PC-3 (cell line): ENCODE measurements around the gene RNF212B. TPM values are rescaled to one million over a fixed set of nuclear protein-coding genes. Genes with fewer than 3 reads are reported as not detected.

Source experiments
- ATAC-seq: fragments of 200-7000 bp; cut with Tn5 transposase; 2 replicates; pipeline ENCODE4 v1.9.1; 2020; ENCODE audit warnings: mild to moderate bottlenecking, moderate library complexity
- BruUV-seq: library from RNA; stranded (reverse); fragments of 400-500 nt; replicated peaks from 2 replicates; lab custom pipeline; 2021; lab: Mats Ljungman, UMichigan
- CTCF ChIA-PET: fragments of 300-600 bp; sonication (Branson Sonifier 250); formaldehyde crosslinking; loops from one replicate; lab custom pipeline; 2022; ENCODE audit warnings: antibody characterized with exemption; lab: Charles Lee
- POLR2A ChIA-PET: fragments of 300-600 bp; sonication (Branson Sonifier 250); formaldehyde crosslinking; loops from one replicate; lab custom pipeline; 2022; ENCODE audit warnings: antibody characterized with exemption; ENCODE audit not compliant: unreplicated experiment; lab: Charles Lee
- DNase-seq: peaks from one replicate; pipeline ENCODE4 v3.0.0-alpha.2; 2015
- H2AFZ ChIP-seq: fragments of 300-600 bp; sonication (generic); 2 replicates; pipeline ENCODE4 v1.6.0; 2016; ENCODE audit warnings: antibody characterized with exemption, low read length
- H3F3A ChIP-seq: fragments of 300-600 bp; sonication (generic); one replicate; pipeline ENCODE4 v1.6.0; 2017; ENCODE audit warnings: antibody characterized with exemption, low read length, control low read depth, mild to moderate bottlenecking; ENCODE audit not compliant: unreplicated experiment
- H3K27ac ChIP-seq: fragments of 300-600 bp; sonication (generic); 2 replicates; pipeline ENCODE4 v1.5.1; 2016; ENCODE audit warnings: mild to moderate bottlenecking, low read length
- H3K27me3 ChIP-seq: fragments of 300-600 bp; sonication (generic); 2 replicates; pipeline ENCODE4 v1.6.1; 2016; ENCODE audit warnings: low read length, mixed read lengths
- H3K36me3 ChIP-seq: fragments of 300-600 bp; sonication (generic); 2 replicates; pipeline ENCODE4 v1.6.1; 2016; ENCODE audit warnings: low read depth, mixed run types, low read length, mixed read lengths
- H3K4me1 ChIP-seq: fragments of 300-600 bp; sonication (generic); 2 replicates; pipeline ENCODE4 v1.5.1; 2016; ENCODE audit warnings: low read length; ENCODE audit not compliant: insufficient read depth
- H3K4me2 ChIP-seq: fragments of 300-600 bp; sonication (generic); 2 replicates; pipeline ENCODE4 v1.6.0; 2016; ENCODE audit warnings: low read length
- H3K4me3 ChIP-seq: fragments of 300-600 bp; sonication (generic); 2 replicates; pipeline ENCODE4 v1.5.1; 2016; ENCODE audit warnings: mild to moderate bottlenecking, low read length, mixed read lengths
- H3K79me2 ChIP-seq: fragments of 300-600 bp; sonication (generic); 2 replicates; pipeline ENCODE4 v1.6.1; 2017; ENCODE audit warnings: low read length, mixed read lengths
- H3K9ac ChIP-seq: fragments of 300-600 bp; sonication (generic); 2 replicates; pipeline ENCODE4 v1.6.0; 2016; ENCODE audit warnings: mild to moderate bottlenecking, low read length
- H3K9me2 ChIP-seq: fragments of 300-600 bp; sonication (generic); replicated peaks from 2 replicates; pipeline ENCODE4 v1.6.1; 2016; ENCODE audit warnings: mixed run types, low read length, mixed read lengths
- H3K9me3 ChIP-seq: fragments of 300-600 bp; sonication (generic); 2 replicates; pipeline ENCODE4 v1.6.1; 2016; ENCODE audit warnings: low read length, mixed read lengths
- H4K20me1 ChIP-seq: fragments of 300-600 bp; sonication (generic); 2 replicates; pipeline ENCODE4 v1.6.1; 2016; ENCODE audit warnings: low read length, mixed read lengths
- CTCF ChIP-seq: fragments of 300-600 bp; sonication (generic); conservative IDR thresholded peaks from 2 replicates; pipeline ENCODE4 v1.5.1; 2017; ENCODE audit warnings: antibody characterized with exemption, low read depth, mild to moderate bottlenecking, low read length
- EZH2 ChIP-seq: fragments of 300-600 bp; sonication (generic); IDR thresholded peaks from one replicate; pipeline ENCODE4 v1.6.1; 2017; ENCODE audit warnings: antibody characterized with exemption, mild to moderate bottlenecking, low read length; ENCODE audit not compliant: unreplicated experiment
- EZH2phosphoT487 ChIP-seq: fragments of 300-600 bp; sonication (generic); IDR thresholded peaks from 2 replicates; pipeline ENCODE4 v1.6.1; 2018; ENCODE audit warnings: mild to moderate bottlenecking, antibody characterized with exemption, low read length, borderline replicate concordance
- intact Hi-C: fragments of 100-400 bp; cut with micrococcal nuclease; formaldehyde crosslinking; loops from 2 replicates; pipeline ENCODE4 v1.9.0; 2023
- total RNA-seq: library from RNA; depleted of rRNA; stranded (reverse); fragments of >200 nt; gene quantifications from 2 replicates; pipeline ENCODE4 v1.2.3, GENCODE V29; 2014

The RNF212B gene
- total RNA-seq, 1 experiment from 2014 or later: not detected

- H3K79me2 ChIP-seq: no peaks in the 10 kb centered on the region
- peaks cover 29% of the 10 kb centered on the region for H3K27me3 ChIP-seq
- no peak overlapping the region for H2AFZ ChIP-seq
- no peak for TF ChIP-seq CTCF
- TF ChIP-seq EZH2phosphoT487: no peak
- no peak for TF ChIP-seq EZH2
- no peak overlapping the region for H3K4me2 ChIP-seq
- ATAC-seq (no peak), DNase-seq (no peak)
- H3F3A ChIP-seq: no peaks in the 10 kb centered on the region
- no peaks in the 10 kb centered on the region for H3K4me1 ChIP-seq
- CTCF ChIA-PET: no interaction called here
- no peak overlapping the region for H3K27ac ChIP-seq
- BruUV-seq: no TSS peak
- H3K4me3 ChIP-seq: no peak overlapping the region
- no peak overlapping the region for H3K9ac ChIP-seq
- no peaks in the 10 kb centered on the region for H4K20me1 ChIP-seq
- H3K9me2 ChIP-seq: no peaks in the 10 kb centered on the region
- no peaks in the 10 kb centered on the region for H3K9me3 ChIP-seq
- POLR2A ChIA-PET: no interaction called here
- intact Hi-C loops: no loop called here
- H3K36me3 ChIP-seq: no peaks in the 10 kb centered on the region
Measured at GRCh38 chr14:23248601-23249000, 10.9 kb downstream of the RNF212B start.

GRCh38 chr14:23249824-23250223, 12.1 kb downstream of the RNF212B start:
- POLR2A ChIA-PET: interaction anchor here (0.6 kb wide), 1 partner anchor 12 kb away, joined by 4 read pairs; the partner anchor contains the start of gene RNF212B

More at GRCh38 chr14:23249824-23250223, 12.1 kb downstream of the RNF212B start:
- ATAC-seq (no peak), DNase-seq (no peak)
- no TSS peak for BruUV-seq
- H3K9me3 ChIP-seq: no peaks in the 10 kb centered on the region
- no peak overlapping the region for H3K27ac ChIP-seq
- peaks cover 24% of the 10 kb centered on the region for H3K27me3 ChIP-seq
- no peak overlapping the region for H2AFZ ChIP-seq
- no peak overlapping the region for H3K4me3 ChIP-seq
- H3K79me2 ChIP-seq: no peaks in the 10 kb centered on the region
- no peak overlapping the region for H3K9ac ChIP-seq
- no peaks in the 10 kb centered on the region for H4K20me1 ChIP-seq
- CTCF ChIA-PET: no interaction called here
- H3K4me1 ChIP-seq: no peaks in the 10 kb centered on the region
- no peak for TF ChIP-seq CTCF
- no peak for TF ChIP-seq EZH2phosphoT487
- no peak for TF ChIP-seq EZH2
- no peaks in the 10 kb centered on the region for H3F3A ChIP-seq
- H3K9me2 ChIP-seq: no peaks in the 10 kb centered on the region
- H3K36me3 ChIP-seq: no peaks in the 10 kb centered on the region
- H3K4me2 ChIP-seq: no peak overlapping the region
- intact Hi-C loops: no loop called here
